Loucy (cell line): ENCODE results near the gene PPP1R14B.

Experiments used
- CTCF ChIP-seq: fragments of 200-600 bp; sonication (generic); conservative IDR thresholded peaks from 2 replicates; pipeline ENCODE4 v1.5.1; 2014; ENCODE audit warnings: mild to moderate bottlenecking, antibody characterized with exemption, low read length
- EZH2phosphoT487 ChIP-seq: fragments of 200-600 bp; IDR thresholded peaks from 2 replicates; pipeline ENCODE4 v1.6.1; 2018; ENCODE audit warnings: antibody characterized with exemption, mild to moderate bottlenecking, moderate library complexity, borderline replicate concordance

- peak; percentile 54 for TF ChIP-seq CTCF
- no peak for TF ChIP-seq EZH2phosphoT487
Measured at GRCh38 chr11:64216879-64217278, 29.9 kb downstream of the PPP1R14B start.
